Loucy (cell line): ENCODE results near the gene HMGXB4.

Experiments used
- H2AFZ ChIP-seq: fragments of 200-600 bp; sonication (generic); 2 replicates; pipeline ENCODE4 v1.6.0; 2016; ENCODE audit warnings: antibody characterized with exemption, mild to moderate bottlenecking, low read length, moderate library complexity
- H3F3A ChIP-seq: fragments of 200-600 bp; 2 replicates; pipeline ENCODE4 v1.6.0; 2016; ENCODE audit warnings: antibody characterized with exemption, low read depth, mild to moderate bottlenecking
- H3K27me3 ChIP-seq: fragments of 200-600 bp; sonication (generic); 2 replicates; pipeline ENCODE4 v1.6.1; 2014; ENCODE audit warnings: low read length, mild to moderate bottlenecking; ENCODE audit not compliant: insufficient read depth, poor library complexity, severe bottlenecking
- H3K36me3 ChIP-seq: fragments of 200-600 bp; sonication (generic); 2 replicates; pipeline ENCODE4 v1.6.1; 2016; ENCODE audit warnings: low read length; ENCODE audit not compliant: insufficient read depth
- H3K4me1 ChIP-seq: fragments of 200-600 bp; sonication (generic); 2 replicates; pipeline ENCODE4 v1.5.1; 2014; ENCODE audit warnings: low read length, mild to moderate bottlenecking; ENCODE audit not compliant: insufficient read depth, poor library complexity, severe bottlenecking
- H3K4me2 ChIP-seq: fragments of 200-600 bp; sonication (generic); 2 replicates; pipeline ENCODE4 v1.6.0; 2014; ENCODE audit warnings: antibody characterized with exemption, low read length, low read depth, mild to moderate bottlenecking; ENCODE audit not compliant: poor library complexity, severe bottlenecking
- H3K4me3 ChIP-seq: fragments of 200-600 bp; sonication (generic); 2 replicates; pipeline ENCODE4 v1.5.1; 2014; ENCODE audit warnings: low read length, mild to moderate bottlenecking, mixed read lengths; ENCODE audit not compliant: poor library complexity, severe bottlenecking
- H3K79me2 ChIP-seq: fragments of 200-600 bp; sonication (generic); 2 replicates; pipeline ENCODE4 v1.6.1; 2014; ENCODE audit warnings: low read length; ENCODE audit not compliant: insufficient read depth
- H3K9ac ChIP-seq: fragments of 200-600 bp; sonication (generic); 2 replicates; pipeline ENCODE4 v1.6.0; 2014; ENCODE audit warnings: mild to moderate bottlenecking, low read depth, low read length, moderate library complexity; ENCODE audit not compliant: poor library complexity, severe bottlenecking
- H3K9me2 ChIP-seq: fragments of 200-600 bp; sonication (generic); replicated peaks from 2 replicates; pipeline ENCODE4 v1.6.1; 2016; ENCODE audit warnings: low read depth, low read length, mixed read lengths
- H3K9me3 ChIP-seq: fragments of 200-600 bp; sonication (generic); 2 replicates; pipeline ENCODE4 v1.6.1; 2014; ENCODE audit warnings: mild to moderate bottlenecking, antibody characterized with exemption, low read length, low read depth; ENCODE audit not compliant: insufficient read depth
- H4K20me1 ChIP-seq: fragments of 200-600 bp; sonication (generic); 2 replicates; pipeline ENCODE4 v1.6.0; 2014; ENCODE audit warnings: antibody characterized with exemption, low read length, mild to moderate bottlenecking; ENCODE audit not compliant: insufficient read depth, poor library complexity, severe bottlenecking
- CTCF ChIP-seq: fragments of 200-600 bp; sonication (generic); conservative IDR thresholded peaks from 2 replicates; pipeline ENCODE4 v1.5.1; 2014; ENCODE audit warnings: mild to moderate bottlenecking, antibody characterized with exemption, low read length
- EZH2phosphoT487 ChIP-seq: fragments of 200-600 bp; IDR thresholded peaks from 2 replicates; pipeline ENCODE4 v1.6.1; 2018; ENCODE audit warnings: antibody characterized with exemption, mild to moderate bottlenecking, moderate library complexity, borderline replicate concordance

HMGXB4 gene

GRCh38 chr22:35310556-35311550 is 53.6 kb downstream of the HMGXB4 start:
- Histone ChIP-seq H3K9me2 (no peaks in the 10 kb centered on the region), H2AFZ (no peak overlapping the region), H3K79me2 (peaks cover 9% of the 10 kb centered on the region; the same call in 1 of the 2 replicates), H3K4me2 (no peak overlapping the region), H3K9me3 (no peaks in the 10 kb centered on the region), H3F3A (no peaks in the 10 kb centered on the region), H3K4me3 (no peak overlapping the region), H3K36me3 (no peaks in the 10 kb centered on the region), H3K27me3 (no peaks in the 10 kb centered on the region), H4K20me1 (peaks cover 8% of the 10 kb centered on the region), H3K4me1 (peaks cover 17% of the 10 kb centered on the region), H3K9ac (no peak overlapping the region)
- TF ChIP-seq EZH2phosphoT487, result no peak
- no peak for TF ChIP-seq CTCF

GRCh38 chr22:35311551-35311999 is 54.3 kb downstream of the HMGXB4 start:
- Histone ChIP-seq H3K4me1 (peaks cover 10% of the 10 kb centered on the region), H3K4me3 (no peak overlapping the region), H2AFZ (no peak overlapping the region), H3K9ac (no peak overlapping the region), H3K79me2 (0 out of 2 replicates have a peak, but pooled peaks cover 6% of the 10 kb centered on the region), H3K36me3 (no peaks in the 10 kb centered on the region), H3F3A (no peaks in the 10 kb centered on the region), H4K20me1 (peaks cover 4% of the 10 kb centered on the region), H3K9me3 (no peaks in the 10 kb centered on the region), H3K4me2 (no peak overlapping the region), H3K9me2 (no peaks in the 10 kb centered on the region), H3K27me3 (no peaks in the 10 kb centered on the region)
- TF ChIP-seq CTCF, result no peak
- TF ChIP-seq EZH2phosphoT487, result no peak

GRCh38 chr22:35312198-35313059 is 55.1 kb downstream of the HMGXB4 start:
- H3F3A ChIP-seq, result no peaks in the 10 kb centered on the region
- H3K79me2 ChIP-seq, result 0 out of 2 replicates have a peak, but pooled peaks cover 6% of the 10 kb centered on the region
- no peak overlapping the region for H3K4me2 ChIP-seq
- TF ChIP-seq CTCF (no peak), EZH2phosphoT487 (no peak)
- H3K4me1 ChIP-seq, result peaks cover 8% of the 10 kb centered on the region
- H3K9me2 ChIP-seq, result no peaks in the 10 kb centered on the region
- no peaks in the 10 kb centered on the region for H3K27me3 ChIP-seq
- H2AFZ ChIP-seq, result no peak overlapping the region
- H3K36me3 ChIP-seq, result no peaks in the 10 kb centered on the region
- peaks cover 4% of the 10 kb centered on the region for H4K20me1 ChIP-seq
- H3K9ac ChIP-seq, result no peak overlapping the region
- no peak overlapping the region for H3K4me3 ChIP-seq
- H3K9me3 ChIP-seq, result no peaks in the 10 kb centered on the region
